ENCODE results near the gene DPP6. TPM values are rescaled to one million over a fixed set of nuclear protein-coding genes. Genes with fewer than 3 reads are reported as not detected.

Gene DPP6
- total and polyA plus RNA-seq, 9 of the 15 experiments (the other 6 are each of a cell fraction or from before 2014, with no cell fraction given) = not detected

GRCh38 chr7:154686305-154686704, 634.1 kb downstream of the DPP6 start (continued):
- TF ChIP-seq POU5F1 (IDR thresholded peaks at IDR 0.05; ENCODE audit: borderline replicate concordance, low read depth, low read length, partially characterized antibody) (no peak), HDGF (IDR thresholded peaks at IDR 0.05) (no peak), ZBTB17 (CRISPR knock-in tag; IDR thresholded peaks at IDR 0.05) (no peak), BCOR (IDR thresholded peaks at IDR 0.05) (no peak), ETS2 (tag; IDR thresholded peaks at IDR 0.05; ENCODE audit: borderline replicate concordance, poor library complexity, severe bottlenecking) (no peak)

DNA sequence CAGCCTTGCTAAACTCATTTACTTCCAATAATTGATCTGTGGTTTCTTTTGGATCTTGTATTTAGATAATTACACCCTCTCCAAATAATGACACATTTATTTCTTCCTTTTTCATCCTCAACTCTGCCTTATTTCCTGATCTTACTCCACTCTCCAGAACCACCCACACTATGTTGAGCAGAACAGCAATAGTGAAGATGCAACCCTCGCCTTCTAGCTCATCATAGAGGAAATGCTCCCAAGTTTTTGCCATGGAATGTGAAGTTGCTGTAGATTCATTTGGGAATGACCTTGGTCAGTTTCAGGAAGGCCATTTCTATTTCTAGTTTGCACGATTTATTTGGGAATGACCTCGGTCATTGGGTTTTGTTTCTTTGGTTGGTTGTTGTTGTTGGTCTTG, 636.8 kb downstream of the DPP6 start:
- no peak overlapping the region for H3K9ac ChIP-seq (ENCODE audit: insufficient read depth in 1 of 2, low read depth in 2 of 2, low read length in 2 of 2)
- ChIA-PET POLR2A (no interaction called here), CTCF (ENCODE audit: low intra/inter-chr PET ratio) (no interaction called here)
- no peak for TF ChIP-seq SMAD1 (IDR thresholded peaks at IDR 0.05; ENCODE audit: low read depth, low read length, partially characterized antibody)
- no peak for TF ChIP-seq FOXO4 (CRISPR knock-in tag; IDR thresholded peaks at IDR 0.05)
- no peak for TF ChIP-seq ZNF444 (CRISPR knock-in tag; IDR thresholded peaks at IDR 0.05)
- no peak for TF ChIP-seq YBX1 (IDR thresholded peaks at IDR 0.05)
- TF ChIP-seq ZNF589 (CRISPR knock-in tag; IDR thresholded peaks at IDR 0.05; ENCODE audit: low read depth) = no peak
- no peak for TF ChIP-seq DNMT1 (IDR thresholded peaks at IDR 0.05)
- TF ChIP-seq RCOR1 (IDR thresholded peaks at IDR 0.05; ENCODE audit: borderline replicate concordance in 1 of 2, low read depth in 2 of 2, low read length in 2 of 2) = no peak
- TF ChIP-seq GATAD2A (IDR thresholded peaks at IDR 0.05) = no peak
- TF ChIP-seq, protein P1, sequence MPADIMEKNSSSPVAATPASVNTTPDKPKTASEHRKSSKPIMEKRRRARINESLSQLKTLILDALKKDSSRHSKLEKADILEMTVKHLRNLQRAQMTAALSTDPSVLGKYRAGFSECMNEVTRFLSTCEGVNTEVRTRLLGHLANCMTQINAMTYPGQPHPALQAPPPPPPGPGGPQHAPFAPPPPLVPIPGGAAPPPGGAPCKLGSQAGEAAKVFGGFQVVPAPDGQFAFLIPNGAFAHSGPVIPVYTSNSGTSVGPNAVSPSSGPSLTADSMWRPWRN (IDR thresholded peaks at IDR 0.05; ENCODE audit: low read depth) = no peak
- TF ChIP-seq SMARCA4 (IDR thresholded peaks at IDR 0.05) = no peak
- TF ChIP-seq ZFP91 (CRISPR knock-in tag; IDR thresholded peaks at IDR 0.05) = no peak
- H3K27me3 ChIP-seq (ENCODE audit: control insufficient read depth in 2 of 2, insufficient read depth in 2 of 2, low read length in 2 of 2) = no peaks in the 10 kb centered on the region
- DNase-seq (ENCODE audit: extremely low read depth in 1 of 4, low spot score in 3 of 4) (no peak), FAIRE-seq (no peak), ATAC-seq (no peak)
- H3K4me3 ChIP-seq = no peak overlapping the region
- no peaks in the 10 kb centered on the region for H3K36me3 ChIP-seq (ENCODE audit: control insufficient read depth, insufficient read depth, low read length)
- in situ Hi-C loops (cut with MboI) = no loop called here
- no TSS peak for BruUV-seq (replicated peaks)
- no peaks in the 10 kb centered on the region for H3K79me2 ChIP-seq (ENCODE audit: control insufficient read depth, insufficient read depth, low read length)
- H4K20me1 ChIP-seq (replicated peaks; ENCODE audit: control insufficient read depth, insufficient read depth, low read length) = no peaks in the 10 kb centered on the region
- intact Hi-C loops (cut with micrococcal nuclease) = no loop called here
- no peaks in the 10 kb centered on the region for H3K9me3 ChIP-seq (replicated peaks; ENCODE audit: control insufficient read depth, insufficient read depth, low read depth, low read length)
- 40% methylated on average over 3 of the region's 3 CpGs for WGBS (ENCODE audit: insufficient coverage, low coverage, missing lambda C conversion rate)
- peaks cover 0 to 24% of the 10 kb centered on the region in 2 experiments; a peak in 4 of 5 replicates for H3K4me1 ChIP-seq (replicated peaks in 1 of 2; ENCODE audit: control insufficient read depth in 2 of 2, insufficient read depth in 2 of 2, low read length in 2 of 2)
- H2AFZ ChIP-seq (ENCODE audit: low read depth, low read length) = no peak overlapping the region
- H3K27ac ChIP-seq (ENCODE audit: extremely low read depth, low read depth, low read length) = no peak overlapping the region
- no peaks in the 10 kb centered on the region for H3K9me1 ChIP-seq (ENCODE audit: control insufficient read depth, insufficient read depth, low read length)
- no peak overlapping the region for H3K4me2 ChIP-seq (ENCODE audit: insufficient read depth, low read length)
